K562 (cell line): ENCODE data around the gene HRAS. TPM values are rescaled to one million over a fixed set of nuclear protein-coding genes. Genes with fewer than 3 reads are reported as not detected.

Experiments used
- BHLHE40 ChIP-seq: IDR thresholded peaks from 2 replicates; pipeline ENCODE4 v1.6.1; 2011; ENCODE audit warnings: low read length, improper control_type of control experiment
- CEBPB ChIP-seq: fragments of 450-650 bp; IDR thresholded peaks from 2 replicates; pipeline ENCODE4 v1.6.1; 2016; ENCODE audit warnings: missing genetic modification characterization, missing compliant biosample characterization
- CTBP1 ChIP-seq: fragments of 450-650 bp; IDR thresholded peaks from 2 replicates; pipeline ENCODE4 v1.6.1; 2016; ENCODE audit warnings: borderline replicate concordance
- CXXC5 ChIP-seq: fragments of 250-450 bp; sonication (Bioruptor Pico); IDR thresholded peaks from 2 replicates; pipeline ENCODE4 v1.8.0; 2022; ENCODE audit warnings: inconsistent platforms, mild to moderate bottlenecking, moderate library complexity
- HMG20B ChIP-seq: fragments of 250-450 bp; sonication (Bioruptor Pico); IDR thresholded peaks from 2 replicates; pipeline ENCODE4 v1.5.0; 2021; ENCODE audit warnings: mild to moderate bottlenecking
- HNRNPL ChIP-seq: fragments of 200-400 bp; formaldehyde crosslinking; IDR thresholded peaks from 2 replicates; pipeline ENCODE4 v1.6.1; 2017; ENCODE audit warnings: low read depth, mild to moderate bottlenecking, low read length
- MCM5 ChIP-seq: fragments of 450-650 bp; IDR thresholded peaks from 2 replicates; pipeline ENCODE4 v1.6.1; 2016; ENCODE audit warnings: low read depth
- MTA3 ChIP-seq: fragments of 450-650 bp; formaldehyde crosslinking; IDR thresholded peaks from 2 replicates; pipeline ENCODE4 v1.6.1; 2017; ENCODE audit warnings: mild to moderate bottlenecking, borderline replicate concordance
- MTF1 ChIP-seq: fragments of 250-450 bp; sonication (Bioruptor Pico); IDR thresholded peaks from 2 replicates; pipeline ENCODE4 v1.9.0; 2021; ENCODE audit warnings: moderate library complexity, mild to moderate bottlenecking, inconsistent platforms, borderline replicate concordance
- NONO ChIP-seq, 2 experiments: fragments of 200-400 bp in 1 of 2; fragments of 450-650 bp in 1 of 2; formaldehyde crosslinking in 1 of 2; IDR thresholded peaks; 2 replicates each; pipeline ENCODE4 v1.6.1; 2017; ENCODE audit warnings: low read depth in 2 of 2, mild to moderate bottlenecking in 2 of 2, moderate library complexity in 2 of 2, low read length in 1 of 2
- RBM39 ChIP-seq: fragments of 200-400 bp; formaldehyde crosslinking; optimal IDR thresholded peaks from 2 replicates; pipeline ENCODE3; 2018; ENCODE audit warnings: low read depth, low read length
- TARDBP ChIP-seq: fragments of 450-650 bp; IDR thresholded peaks from 2 replicates; pipeline ENCODE4 v1.6.1; 2016
- XRCC3 ChIP-seq: fragments of 450-650 bp; IDR thresholded peaks from 2 replicates; pipeline ENCODE4 v1.6.1; 2017; ENCODE audit warnings: mild to moderate bottlenecking, moderate library complexity
- ZKSCAN3 ChIP-seq: fragments of 250-450 bp; sonication (Bioruptor Pico); IDR thresholded peaks from 2 replicates; pipeline ENCODE4 v1.4.0; 2020
- polyA plus RNA-seq, 8 experiments: library from polyadenylated mRNA; depleted of rRNA in 4 of 8; stranded (reverse) in 5 of 8; unstranded in 3 of 8; fragments of >200 nt; fragmentation: Nextera tagmentation in 2 of 8; fragmentation: Illumina TruSeq in 1 of 8; extraction: Ambion mirVana in 2 of 8; extraction: Trizol in 1 of 8; gene quantifications; 2 replicates each; pipeline versions ENCODE4 v1.2.1 to v1.2.3, GENCODE V29; 2011 to 2014; ENCODE audit warnings: inconsistent platforms in 1 of 8, missing spikeins in 1 of 8
- total RNA-seq, 7 experiments: library from RNA; depleted of rRNA in 6 of 7; stranded (reverse); fragments of >200 nt in 6 of 7; fragmentation: Illumina TruSeq in 2 of 7; extraction: Trizol in 2 of 7; gene quantifications; 2 replicates each; pipeline versions ENCODE4 v1.2.1 to v1.2.3, GENCODE V29; 2011 to 2021; ENCODE audit warnings: low replicate concordance in 1 of 7
- TF ChIP-seq, protein P1 (sequence below): fragments of 200-800 bp; sonication (Bioruptor generic); IDR thresholded peaks from 2 replicates; pipeline ENCODE4 v1.6.1; 2017; ENCODE audit warnings: missing genetic modification characterization, missing compliant biosample characterization
- TF ChIP-seq, protein P2 (sequence below), 2 experiments: fragments of 450-650 bp in 1 of 2; sonication (generic) in 1 of 2; formaldehyde crosslinking in 1 of 2; IDR thresholded peaks in 1 of 2; conservative IDR thresholded peaks in 1 of 2; 2 replicates each; pipeline versions ENCODE4 v1.6.1 to v1.8.1; 2016 to 2023; ENCODE audit warnings: mild to moderate bottlenecking in 2 of 2, moderate library complexity in 2 of 2, inconsistent platforms in 1 of 2, missing genetic modification reagents in 1 of 2
- TF ChIP-seq, protein P3 (sequence below), 2 experiments: fragments of 450-650 bp in 1 of 2; sonication (generic) in 1 of 2; formaldehyde crosslinking in 1 of 2; IDR thresholded peaks; 2 replicates each; pipeline versions ENCODE4 v1.7.1 to v1.9.0; 2016 to 2022; ENCODE audit warnings: inconsistent platforms in 1 of 2, mild to moderate bottlenecking in 1 of 2, missing genetic modification reagents in 1 of 2

HRAS gene
- total and polyA plus RNA-seq, 9 of the 15 experiments (the other 6 are each of a cell fraction or from before 2014, with no cell fraction given) = 2.8 to 73.5 (median 29.6) TPM

DNA sequence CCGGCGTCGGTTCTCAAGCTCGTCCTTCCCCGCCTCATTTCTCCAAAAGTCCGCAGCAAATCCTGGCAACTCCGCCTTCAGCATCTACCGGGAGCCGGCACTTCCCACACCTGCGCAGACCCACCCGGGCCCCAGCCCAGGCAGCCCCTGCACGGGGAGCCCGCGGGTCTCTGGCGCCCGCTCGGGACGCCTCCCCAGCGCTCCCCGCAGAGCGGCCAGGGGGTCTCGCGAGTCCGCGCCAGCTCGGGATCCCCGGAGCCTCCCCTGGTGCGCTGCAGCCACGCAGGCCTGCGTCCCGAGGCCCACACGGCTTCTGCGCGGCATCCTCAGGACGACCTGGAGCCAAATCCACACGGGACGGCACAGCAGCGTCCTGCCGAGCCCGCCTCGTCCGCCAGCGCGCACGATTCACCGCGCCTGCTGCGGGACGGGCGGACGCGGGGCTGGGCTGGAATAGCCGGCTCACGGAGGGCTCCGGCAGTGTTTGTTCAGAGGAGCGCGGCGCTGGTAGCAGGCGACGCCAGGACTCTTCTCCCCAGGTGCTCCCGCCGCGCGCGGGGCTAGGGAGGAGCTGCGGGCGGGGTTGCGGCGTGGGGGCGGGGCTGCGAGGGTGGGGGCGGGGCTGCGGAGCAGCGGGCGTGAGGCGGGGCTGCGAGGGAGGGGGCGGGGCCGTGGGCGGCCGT, 40.1 kb upstream of the HRAS start (continued):
- no peak for TF ChIP-seq ZKSCAN3
- no peak for TF ChIP-seq MCM5
- no peak for TF ChIP-seq MTF1
- no peak for TF ChIP-seq HNRNPL
- TF ChIP-seq TARDBP = 0 out of 2 replicates have a peak, but pooled peaks have one; percentile 47
- TF ChIP-seq RBM39 = no peak
- peak in 1 of 2 experiments; percentile 47; a peak in 1 of 4 replicates for TF ChIP-seq NONO (IDR thresholded peaks at IDR 0.05; ENCODE audit: low read depth in 2 of 2, low read length in 1 of 2)
- no peak for TF ChIP-seq BHLHE40
- no peak for TF ChIP-seq XRCC3
- TF ChIP-seq, protein P1, sequence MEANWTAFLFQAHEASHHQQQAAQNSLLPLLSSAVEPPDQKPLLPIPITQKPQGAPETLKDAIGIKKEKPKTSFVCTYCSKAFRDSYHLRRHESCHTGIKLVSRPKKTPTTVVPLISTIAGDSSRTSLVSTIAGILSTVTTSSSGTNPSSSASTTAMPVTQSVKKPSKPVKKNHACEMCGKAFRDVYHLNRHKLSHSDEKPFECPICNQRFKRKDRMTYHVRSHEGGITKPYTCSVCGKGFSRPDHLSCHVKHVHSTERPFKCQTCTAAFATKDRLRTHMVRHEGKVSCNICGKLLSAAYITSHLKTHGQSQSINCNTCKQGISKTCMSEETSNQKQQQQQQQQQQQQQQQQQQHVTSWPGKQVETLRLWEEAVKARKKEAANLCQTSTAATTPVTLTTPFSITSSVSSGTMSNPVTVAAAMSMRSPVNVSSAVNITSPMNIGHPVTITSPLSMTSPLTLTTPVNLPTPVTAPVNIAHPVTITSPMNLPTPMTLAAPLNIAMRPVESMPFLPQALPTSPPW (CRISPR knock-in tag) = no peak
- peak; percentile 71 for TF ChIP-seq CXXC5 (CRISPR knock-in tag)
- no peak for TF ChIP-seq CEBPB (tag)
- 0 out of 2 replicates have a peak, but pooled peaks have one; percentile 26 for TF ChIP-seq MTA3
- no peak for TF ChIP-seq HMG20B (CRISPR knock-in tag)
- peak; percentile 77 for TF ChIP-seq CTBP1
- TF ChIP-seq, protein P2, sequence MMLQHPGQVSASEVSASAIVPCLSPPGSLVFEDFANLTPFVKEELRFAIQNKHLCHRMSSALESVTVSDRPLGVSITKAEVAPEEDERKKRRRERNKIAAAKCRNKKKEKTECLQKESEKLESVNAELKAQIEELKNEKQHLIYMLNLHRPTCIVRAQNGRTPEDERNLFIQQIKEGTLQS (IDR thresholded peaks at IDR 0.05) = no peak
- TF ChIP-seq, protein P2 (CRISPR knock-in tag; conservative IDR thresholded peaks at IDR 0.05) = no peak
- TF ChIP-seq, protein P3, sequence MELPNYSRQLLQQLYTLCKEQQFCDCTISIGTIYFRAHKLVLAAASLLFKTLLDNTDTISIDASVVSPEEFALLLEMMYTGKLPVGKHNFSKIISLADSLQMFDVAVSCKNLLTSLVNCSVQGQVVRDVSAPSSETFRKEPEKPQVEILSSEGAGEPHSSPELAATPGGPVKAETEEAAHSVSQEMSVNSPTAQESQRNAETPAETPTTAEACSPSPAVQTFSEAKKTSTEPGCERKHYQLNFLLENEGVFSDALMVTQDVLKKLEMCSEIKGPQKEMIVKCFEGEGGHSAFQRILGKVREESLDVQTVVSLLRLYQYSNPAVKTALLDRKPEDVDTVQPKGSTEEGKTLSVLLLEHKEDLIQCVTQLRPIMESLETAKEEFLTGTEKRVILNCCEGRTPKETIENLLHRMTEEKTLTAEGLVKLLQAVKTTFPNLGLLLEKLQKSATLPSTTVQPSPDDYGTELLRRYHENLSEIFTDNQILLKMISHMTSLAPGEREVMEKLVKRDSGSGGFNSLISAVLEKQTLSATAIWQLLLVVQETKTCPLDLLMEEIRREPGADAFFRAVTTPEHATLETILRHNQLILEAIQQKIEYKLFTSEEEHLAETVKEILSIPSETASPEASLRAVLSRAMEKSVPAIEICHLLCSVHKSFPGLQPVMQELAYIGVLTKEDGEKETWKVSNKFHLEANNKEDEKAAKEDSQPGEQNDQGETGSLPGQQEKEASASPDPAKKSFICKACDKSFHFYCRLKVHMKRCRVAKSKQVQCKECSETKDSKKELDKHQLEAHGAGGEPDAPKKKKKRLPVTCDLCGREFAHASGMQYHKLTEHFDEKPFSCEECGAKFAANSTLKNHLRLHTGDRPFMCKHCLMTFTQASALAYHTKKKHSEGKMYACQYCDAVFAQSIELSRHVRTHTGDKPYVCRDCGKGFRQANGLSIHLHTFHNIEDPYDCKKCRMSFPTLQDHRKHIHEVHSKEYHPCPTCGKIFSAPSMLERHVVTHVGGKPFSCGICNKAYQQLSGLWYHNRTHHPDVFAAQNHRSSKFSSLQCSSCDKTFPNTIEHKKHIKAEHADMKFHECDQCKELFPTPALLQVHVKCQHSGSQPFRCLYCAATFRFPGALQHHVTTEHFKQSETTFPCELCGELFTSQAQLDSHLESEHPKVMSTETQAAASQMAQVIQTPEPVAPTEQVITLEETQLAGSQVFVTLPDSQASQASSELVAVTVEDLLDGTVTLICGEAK (IDR thresholded peaks at IDR 0.05) = peak; percentile 40; the same call in 1 of the 2 replicates
- TF ChIP-seq, protein P3 (CRISPR knock-in tag; IDR thresholded peaks at IDR 0.05) = no peak
